NCI-H1694 (cell line): ENCODE measurements around the gene CNTNAP5.

Source experiments
- DNase-seq: peaks from one replicate; lab custom pipeline; 2025; lab: John Stamatoyannopoulos, UW

Gene CNTNAP5

DNA sequence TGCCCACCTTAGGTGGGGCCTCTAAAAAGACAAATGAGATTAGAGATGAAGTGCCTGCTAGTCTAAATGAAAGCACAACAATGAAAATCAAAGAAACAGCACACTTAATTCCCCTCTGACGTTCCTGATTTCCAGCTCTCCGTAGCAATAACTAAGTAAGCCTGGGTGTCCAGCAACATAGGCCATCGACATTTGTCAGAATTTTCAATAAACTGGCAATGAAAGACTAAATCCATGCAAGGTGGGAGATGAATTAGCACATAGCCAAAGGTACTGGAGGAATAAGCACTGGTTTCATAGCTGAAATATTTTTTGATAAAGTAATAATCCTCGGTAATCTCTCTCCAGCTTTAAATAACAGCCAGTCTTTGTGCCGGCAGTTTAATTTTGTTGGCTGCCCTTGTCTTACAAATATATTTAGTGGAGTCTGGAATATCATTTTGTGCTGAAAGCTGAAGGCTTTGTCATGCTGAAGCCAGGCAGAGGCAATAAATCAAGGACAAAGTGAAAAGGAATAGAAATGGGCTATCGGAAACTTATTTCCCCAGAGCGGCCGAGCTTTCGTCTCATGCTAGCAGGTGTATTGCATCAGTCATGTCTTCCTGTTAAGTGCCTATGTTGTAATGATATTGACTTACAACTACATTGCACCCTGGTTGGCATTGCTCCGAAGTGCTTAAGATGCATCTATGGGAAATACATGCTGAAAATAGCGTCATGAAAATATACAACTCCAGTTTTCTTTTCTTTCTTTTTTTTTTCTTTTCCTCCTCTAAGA lies 790.1 kb downstream of the CNTNAP5 start:
- no peak for DNase-seq

DNA sequence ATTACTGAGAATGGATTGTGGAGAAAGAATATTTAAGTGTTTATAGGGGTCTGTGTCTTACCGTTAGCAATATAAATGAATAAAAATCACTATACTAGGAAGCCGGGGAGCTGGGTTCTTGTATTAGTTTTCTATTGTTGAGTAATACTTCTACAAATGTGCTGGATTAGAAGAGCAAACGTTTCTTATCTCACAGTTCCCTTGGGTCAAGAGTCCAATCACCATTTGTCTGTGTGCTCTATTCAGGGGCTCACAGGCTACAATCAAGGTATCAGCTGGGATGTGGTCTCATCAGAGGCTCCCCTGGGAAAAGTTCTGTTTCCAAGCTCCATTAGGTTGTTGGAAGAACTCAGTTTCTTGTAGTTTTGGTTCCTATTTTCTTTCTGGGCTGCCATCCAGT lies 790.9 kb downstream of the CNTNAP5 start:
- no peak for DNase-seq

DNA sequence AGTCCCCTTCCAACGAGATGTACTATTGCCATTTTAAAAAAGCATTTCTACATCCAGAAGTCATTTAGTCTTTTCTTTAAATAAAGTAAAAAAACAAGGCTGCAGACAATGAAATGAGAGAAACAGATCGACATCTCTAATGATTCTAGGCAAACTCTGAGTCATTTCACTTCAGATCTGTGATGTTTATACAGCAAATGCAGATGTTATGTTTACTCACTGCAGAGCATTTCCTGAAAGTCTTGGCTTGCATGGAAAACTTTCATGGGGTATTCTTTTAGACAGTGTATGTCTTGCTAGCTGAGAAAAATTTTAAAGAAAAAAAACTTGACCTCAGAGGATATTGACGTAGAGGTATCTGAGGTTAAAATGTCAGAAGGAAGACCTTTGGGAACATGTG lies 797.4 kb downstream of the CNTNAP5 start:
- no peak for DNase-seq

DNA sequence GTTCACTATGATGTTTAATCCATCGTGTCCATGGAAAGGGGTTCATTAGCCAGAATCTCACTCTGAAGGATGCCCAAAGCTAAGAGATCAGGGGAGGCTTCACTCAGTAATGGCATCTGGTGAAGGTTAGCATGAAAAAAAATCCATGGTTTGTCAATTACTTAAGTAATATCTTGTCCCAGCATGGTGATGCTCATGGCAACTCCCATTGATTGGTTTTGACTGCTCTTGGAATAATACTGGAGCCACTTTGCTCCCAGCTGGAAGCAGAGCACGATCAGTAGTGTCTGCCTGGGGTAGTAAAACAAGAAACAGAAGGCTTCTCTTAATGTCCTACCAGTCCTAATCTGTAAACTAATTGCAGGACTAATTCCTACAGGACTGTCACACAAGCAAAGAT lies 799.4 kb downstream of the CNTNAP5 start:
- DNase-seq, result no peak

DNA sequence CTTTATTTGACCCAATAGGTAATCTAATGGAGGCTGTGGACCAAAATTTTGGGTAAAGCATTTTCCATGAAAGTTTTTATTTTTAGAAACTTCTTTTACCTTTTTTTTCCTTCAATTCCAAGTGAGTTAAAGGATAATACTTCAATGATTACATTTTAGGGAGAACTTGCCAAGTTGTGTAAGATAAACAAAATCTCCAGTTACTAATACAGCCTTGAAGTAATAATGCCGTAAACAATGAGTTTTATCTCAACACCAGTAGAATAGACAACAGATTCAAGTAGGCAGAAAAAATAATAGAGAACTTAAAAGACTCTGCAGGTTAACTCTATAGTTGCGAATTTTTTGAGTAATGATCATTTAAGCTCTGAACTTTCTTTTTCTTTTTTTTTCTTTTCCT lies 807.4 kb downstream of the CNTNAP5 start:
- DNase-seq, result no peak

DNA sequence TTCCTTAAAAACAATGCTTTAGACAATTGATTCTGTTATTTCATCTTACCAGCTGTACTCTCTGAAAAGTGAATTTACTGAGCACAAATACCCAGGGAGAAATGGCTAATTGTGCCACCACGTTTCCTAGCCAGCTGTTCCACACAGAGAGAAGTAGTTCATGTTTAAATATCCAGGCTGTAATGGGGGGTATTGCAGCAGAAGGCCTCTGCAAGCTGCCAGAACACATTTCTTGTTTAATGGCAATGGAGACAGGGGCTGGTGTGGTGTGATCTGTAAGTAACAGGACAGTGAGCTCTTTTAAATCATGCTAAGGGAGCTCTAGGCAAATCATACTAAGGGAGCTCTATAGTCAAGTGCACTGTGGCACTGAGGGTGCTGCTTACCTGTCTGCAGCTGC lies 809.2 kb downstream of the CNTNAP5 start:
- peak; percentile 24 for DNase-seq

DNA sequence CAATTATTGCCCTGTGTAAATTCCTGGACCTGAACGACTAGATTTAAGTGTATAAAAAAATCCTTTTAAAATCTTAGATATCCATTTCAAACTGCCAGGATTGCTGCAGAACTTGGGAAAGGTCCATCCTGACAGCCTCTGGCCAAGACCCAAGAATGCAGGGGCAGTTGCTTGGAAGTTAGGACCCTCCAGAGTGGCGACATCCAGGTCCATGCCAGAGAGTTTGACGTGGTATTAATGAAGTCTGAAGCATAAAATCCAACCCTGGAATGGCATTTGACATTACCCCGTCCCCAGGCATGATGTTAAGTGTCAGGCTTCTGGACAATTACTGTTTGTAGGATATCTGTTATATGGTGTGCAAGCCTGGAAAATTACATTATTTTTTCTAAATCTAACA lies 810.2 kb downstream of the CNTNAP5 start:
- DNase-seq, result no peak

DNA sequence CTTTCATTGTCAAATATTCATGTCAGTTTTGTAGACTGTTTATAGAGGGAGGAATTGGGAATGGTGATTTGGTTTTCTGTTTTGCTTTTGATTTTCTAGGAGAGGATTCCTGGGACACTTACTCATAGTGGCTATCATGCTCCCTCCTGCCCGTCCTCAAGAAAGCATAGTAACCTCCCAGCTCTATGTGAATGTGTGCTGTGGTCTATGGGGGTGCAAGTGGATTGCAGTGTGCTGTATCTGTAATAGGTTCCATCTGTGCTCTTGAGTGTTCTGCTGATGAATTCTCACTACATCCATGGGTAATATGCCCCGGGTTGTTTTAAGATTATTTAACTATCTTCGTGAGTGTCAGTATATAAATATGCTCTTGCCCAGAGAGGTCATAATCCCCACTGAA lies 811.3 kb downstream of the CNTNAP5 start:
- DNase-seq, result no peak

DNA sequence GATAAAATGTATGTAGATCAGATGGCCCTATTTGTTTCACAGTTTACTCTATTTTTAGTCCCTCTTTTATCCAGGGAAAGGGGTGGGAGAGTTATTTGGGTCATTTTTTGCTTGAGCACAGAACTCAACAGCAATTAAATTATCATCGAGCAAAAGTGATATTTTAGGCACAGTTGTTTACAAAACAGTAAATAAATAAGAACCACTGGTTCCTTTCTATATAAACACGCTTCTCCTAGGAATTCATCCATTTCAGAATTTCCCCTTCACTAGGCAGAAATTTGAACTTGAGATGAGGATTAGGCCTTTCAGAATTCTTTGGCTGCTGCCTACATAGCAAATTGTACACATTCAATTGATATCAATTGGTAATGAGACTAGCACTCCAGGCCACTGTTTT lies 812.4 kb downstream of the CNTNAP5 start:
- no peak for DNase-seq

DNA sequence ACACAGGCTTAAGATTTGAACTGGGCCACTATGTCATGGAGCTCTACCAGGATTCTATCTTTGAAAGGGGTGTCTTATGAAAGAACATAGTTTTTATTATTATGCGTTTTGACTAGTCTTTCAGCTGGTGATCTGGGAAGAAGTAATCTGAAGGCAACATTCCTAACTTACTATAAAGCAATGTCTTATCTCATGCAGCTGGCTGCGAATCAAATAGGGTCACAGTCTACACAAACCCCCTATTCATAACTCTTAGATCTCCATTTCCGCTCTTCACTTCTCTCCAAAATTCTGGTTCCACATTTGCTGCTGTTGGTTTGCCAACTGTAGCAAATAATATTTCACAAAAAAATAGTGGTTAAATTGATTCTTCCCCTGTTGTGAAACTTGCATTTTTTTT lies 813.3 kb downstream of the CNTNAP5 start:
- no peak for DNase-seq

DNA sequence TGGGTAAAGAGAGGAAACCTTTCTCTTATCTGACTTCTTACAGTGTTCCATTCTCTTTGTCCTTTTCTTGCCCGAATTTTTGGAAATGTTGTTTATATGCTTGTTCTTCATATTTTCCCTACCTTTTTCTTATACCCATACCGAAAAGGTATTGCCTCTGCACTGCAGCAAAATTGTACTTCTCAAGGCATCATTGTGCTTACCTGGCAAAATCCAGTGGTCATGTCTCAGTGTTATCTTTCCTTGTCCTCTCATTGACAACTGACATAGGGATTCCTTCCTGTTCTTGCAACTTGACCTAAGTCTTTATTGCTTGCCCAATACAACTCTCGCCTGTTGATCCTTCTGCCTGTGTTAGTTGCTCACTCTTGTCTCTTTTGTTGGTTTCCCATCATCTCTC lies 842.2 kb downstream of the CNTNAP5 start:
- DNase-seq, result no peak

DNA sequence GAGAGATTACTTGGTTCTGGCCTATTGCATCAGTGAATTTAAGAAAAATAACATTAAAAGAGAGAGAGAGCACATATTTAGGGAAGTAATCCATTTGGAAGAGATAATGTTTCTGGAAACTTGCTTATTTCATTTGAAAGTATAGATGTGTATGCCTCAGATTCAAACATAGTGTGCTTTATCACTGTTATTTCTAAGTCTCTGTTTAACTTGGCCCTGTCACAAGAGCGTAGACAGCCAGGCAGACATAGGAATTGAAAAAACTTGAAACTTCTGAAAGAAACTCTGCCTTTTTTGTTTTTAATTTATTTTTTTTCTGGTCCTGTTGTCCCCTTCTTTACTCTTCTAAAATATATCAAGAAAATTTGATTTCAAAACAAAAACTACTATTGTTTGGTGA lies 849.1 kb downstream of the CNTNAP5 start:
- DNase-seq, result no peak

DNA sequence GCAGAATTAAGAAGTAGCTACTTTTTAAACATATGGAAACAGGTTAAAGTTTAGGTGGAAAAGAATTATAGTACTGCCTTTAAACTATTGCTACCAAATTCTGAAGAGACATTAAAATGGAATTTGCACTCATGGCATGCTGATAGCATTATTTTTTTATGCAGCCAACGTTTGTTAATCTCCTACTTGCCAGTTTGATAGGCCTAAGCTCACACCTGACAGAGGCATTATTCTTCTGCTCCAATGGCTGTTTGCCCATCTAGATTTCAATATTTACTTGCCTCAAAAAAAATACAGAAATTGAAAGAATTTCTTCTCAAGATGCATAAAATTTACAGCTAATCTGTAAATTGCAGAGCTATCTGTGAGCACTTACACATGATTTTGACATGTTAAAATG lies 849.6 kb downstream of the CNTNAP5 start:
- no peak for DNase-seq

DNA sequence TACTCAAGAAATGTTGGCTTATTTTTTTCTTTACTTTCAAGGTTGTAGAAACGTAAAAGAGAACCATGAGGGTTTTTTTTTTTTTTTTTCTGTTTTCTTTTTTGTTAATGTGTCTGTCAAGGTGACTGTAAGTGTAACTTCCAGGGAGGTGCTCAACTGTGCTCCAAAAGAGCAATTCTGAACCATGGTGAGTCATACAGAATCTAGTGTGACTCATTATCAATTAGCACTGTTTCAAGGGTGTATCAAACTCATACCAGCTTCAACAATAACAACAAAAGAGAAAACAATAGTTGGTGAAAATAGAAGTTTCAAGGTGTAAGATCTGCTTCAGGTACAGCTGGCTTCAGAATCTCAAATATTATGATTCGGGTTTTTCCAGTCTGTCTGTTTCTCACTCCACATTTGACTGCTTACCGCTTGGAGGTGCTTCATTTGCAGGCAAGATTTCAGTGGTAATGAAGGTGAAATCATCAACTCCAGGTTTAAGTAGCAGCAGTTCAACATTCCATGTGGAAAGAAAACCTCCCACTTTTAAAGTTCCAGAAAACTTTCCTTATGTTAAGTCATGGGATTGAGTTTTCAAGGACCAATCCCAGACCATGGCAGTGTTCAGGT lies 850.6 kb downstream of the CNTNAP5 start:
- no peak for DNase-seq

DNA sequence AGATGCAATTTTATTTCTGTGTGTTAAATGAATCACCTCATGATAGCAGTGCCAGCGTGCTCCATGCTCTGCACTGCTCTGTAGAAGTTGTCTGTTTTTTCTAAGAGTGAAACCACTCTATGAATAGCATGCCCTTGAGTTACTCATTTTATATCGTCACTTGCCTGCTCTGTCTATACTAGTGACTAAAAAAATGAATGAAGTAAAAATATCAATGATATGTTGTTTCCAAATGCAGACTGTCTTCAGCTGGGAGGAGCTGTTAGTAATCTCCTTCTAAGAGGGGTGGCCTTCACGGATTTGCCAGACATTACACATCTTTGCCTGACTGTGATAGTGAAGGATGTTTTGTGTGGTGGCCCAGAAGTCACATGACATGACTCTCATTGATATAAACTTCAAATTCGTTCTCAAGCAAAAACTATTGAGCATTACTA lies 852.1 kb downstream of the CNTNAP5 start:
- DNase-seq, result no peak

DNA sequence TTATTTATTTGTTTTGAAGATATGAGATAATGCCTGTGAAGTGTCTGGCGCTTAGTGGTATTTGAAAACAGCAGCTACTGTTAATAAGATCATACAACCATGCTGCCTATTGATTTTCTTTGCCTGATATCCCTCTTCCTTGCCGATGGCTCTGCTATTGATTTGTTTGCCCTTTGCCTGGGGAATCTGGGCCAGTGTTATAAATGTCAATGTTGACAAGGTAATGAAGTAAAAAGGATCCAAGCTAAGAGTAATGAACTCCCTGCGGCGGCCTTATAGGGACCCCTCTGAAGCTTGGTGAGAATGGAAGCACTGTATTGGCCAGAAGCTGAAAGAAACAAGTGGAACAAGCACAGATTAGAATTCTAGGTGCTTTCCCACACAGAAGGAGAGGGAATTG lies 854.6 kb downstream of the CNTNAP5 start:
- no peak for DNase-seq

DNA sequence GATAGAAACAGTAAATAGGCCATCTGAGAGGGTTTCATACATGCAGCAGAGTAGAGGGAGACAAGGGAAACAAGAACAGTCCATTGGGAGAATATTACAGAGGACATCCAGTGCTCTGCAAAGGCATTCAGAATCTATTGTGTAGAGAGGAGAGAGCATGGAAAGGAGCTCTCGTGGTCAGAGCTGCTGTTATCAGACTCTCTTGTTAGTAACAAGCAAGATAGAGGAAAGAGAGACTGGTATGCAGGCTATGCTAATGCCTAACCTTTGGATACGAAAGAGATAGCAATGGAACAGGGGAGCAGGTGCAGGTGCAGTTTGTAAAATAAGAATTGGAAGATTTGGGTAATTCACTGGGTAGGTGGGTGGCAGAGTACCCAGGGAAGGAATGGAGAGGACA lies 855.9 kb downstream of the CNTNAP5 start:
- DNase-seq, result no peak

DNA sequence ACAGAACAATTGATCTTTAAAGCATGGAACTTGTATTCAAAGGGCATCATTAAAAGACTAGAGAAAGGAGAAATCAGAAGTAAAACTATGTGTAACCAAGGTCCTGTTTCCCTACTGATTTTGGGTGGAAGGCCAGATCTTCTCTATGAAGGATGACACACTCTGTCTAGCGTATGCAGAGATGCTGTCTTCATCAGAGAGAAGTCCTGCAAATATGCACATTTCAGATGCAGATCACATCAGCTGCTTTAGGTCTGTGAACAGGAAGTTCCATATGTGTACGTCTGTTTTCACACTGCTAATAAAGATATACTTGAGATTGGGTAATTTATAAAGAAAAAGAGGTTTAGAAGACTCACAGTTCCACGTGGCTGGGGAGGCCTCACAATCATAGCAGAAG lies 857.3 kb downstream of the CNTNAP5 start:
- DNase-seq, result no peak

DNA sequence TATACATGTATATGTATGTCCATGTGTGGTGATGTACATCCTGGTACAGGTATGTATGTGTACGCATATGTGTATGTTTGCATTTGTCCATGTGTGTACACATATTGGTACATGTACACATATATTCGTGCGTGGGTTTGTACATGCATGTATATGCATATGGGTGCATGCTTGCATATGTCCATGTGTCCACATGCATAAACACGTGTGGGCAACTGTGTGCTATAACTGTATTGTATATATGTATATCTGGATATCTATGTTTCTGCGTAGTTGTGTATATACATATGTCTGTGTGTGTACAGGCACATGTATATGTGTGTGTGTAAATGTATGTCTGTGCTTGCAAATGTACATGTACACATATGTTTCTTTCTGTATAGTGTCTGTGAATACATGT lies 858.5 kb downstream of the CNTNAP5 start:
- no peak for DNase-seq

DNA sequence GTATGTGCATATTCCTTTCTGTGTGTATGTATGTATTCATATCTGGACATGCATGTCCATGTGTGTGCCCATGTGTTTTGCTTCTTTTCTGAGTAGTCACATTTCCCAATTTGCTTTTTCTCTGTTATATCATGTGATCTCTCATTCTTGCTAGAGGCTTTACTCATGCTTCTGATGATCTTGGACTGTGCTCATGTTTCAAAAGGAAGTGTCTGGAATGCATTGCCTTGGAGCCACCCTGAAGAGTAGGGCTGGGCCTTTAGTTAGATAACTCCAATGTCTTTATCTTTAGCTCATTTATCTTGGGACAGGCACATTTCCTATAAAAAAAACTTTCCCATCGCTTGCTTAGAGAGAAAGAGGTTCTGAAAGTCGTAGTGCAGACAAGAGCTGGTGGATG lies 859.2 kb downstream of the CNTNAP5 start:
- DNase-seq, result no peak

DNA sequence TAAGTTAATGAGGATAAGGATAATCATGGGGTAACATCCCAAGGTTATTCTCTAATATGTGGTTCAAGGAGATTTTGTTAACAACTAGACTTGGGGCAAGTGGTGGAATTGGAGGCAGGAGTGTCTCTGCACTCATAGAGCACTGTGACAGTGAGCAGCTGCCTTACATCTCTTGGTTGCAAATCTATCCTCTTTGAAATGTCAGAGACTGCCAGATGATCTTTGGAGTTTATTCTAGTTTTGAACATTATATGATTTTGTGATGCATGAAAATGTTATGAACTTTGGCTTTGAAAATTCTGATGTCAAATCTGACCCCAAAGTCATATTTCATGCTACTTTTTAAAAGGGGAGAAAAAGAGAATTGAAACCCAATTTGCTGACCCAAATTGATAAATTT lies 861.1 kb downstream of the CNTNAP5 start:
- DNase-seq, result no peak

DNA sequence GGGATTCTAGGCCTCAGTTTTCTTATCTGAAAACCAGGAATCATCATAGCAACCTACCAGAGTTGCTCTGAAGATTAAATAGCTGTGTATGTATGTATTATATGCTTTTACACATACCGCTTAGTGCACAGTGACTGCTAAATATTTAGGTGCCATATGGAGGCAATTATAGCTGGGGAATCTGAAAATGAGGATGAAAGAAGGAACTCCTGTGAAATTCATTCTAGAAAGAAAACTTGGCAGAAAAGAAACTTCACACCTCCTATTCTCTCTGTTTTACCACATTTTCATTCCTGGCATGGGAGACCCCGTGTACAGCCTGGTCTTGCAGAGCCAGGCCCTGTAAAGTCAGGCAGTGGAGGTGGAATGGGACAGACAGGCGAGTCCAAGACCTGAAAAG lies 862.4 kb downstream of the CNTNAP5 start:
- DNase-seq, result no peak

DNA sequence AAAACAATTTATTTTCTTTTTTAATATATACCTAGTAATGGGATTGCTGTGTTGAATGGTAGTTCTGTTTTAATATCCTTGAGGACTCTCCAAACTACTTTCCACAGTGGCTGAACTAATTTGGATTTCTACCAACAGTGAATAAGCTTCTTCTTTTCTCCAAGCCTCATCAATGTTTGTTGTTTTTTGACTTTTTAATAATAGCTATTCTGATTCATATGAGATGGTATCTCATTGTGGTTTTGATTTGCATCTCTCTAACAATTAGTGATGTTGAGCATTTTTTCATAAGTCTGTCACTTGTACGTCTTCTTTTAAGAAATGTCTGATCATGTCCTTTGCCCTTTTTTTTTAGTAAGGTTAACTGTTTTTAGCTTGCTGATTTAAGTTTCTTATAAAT lies 863.3 kb downstream of the CNTNAP5 start:
- no peak for DNase-seq

DNA sequence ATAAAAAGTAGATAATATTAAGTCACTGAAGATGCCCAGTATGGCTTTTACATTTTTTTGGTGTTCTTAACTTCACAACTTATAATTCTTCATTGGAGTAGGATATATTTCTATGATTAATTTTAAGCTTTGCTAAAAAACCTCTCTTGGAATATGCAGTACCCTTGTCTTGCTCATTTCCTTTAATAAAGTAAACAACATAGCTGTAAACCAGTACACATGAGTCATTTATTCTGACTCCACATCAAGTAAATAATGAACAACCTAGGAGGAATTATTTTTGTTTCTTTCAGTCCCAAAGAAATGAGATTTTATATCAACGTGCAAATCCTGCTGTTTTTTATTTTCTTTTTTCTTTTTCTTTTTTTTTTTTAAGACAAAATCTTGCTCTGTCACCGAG lies 869.1 kb downstream of the CNTNAP5 start:
- DNase-seq, result no peak
